K562 (cell line): Measurements from ENCODE around the gene CAPN14. TPM values are rescaled to one million over a fixed set of nuclear protein-coding genes. Genes with fewer than 3 reads are reported as not detected.

ENCODE experiments used
- ATAC-seq: fragments of 200-7000 bp; cut with Tn5 transposase; 3 replicates; pipeline ENCODE4 v1.9.1; 2020; ENCODE audit warnings: moderate library complexity
- BruUV-seq: library from RNA; stranded (reverse); fragments of 400-500 nt; replicated peaks from 2 replicates; lab custom pipeline; 2021; lab: Mats Ljungman, UMichigan
- CTCF ChIA-PET: fragments of 300-600 bp; formaldehyde crosslinking; extraction: SDS; loops from one replicate; lab custom pipeline; 2021; ENCODE audit warnings: low intra/inter-chr PET ratio; lab: Yijun Ruan, JAX
- POLR2A ChIA-PET: fragments of 300-600, 350-650 bp; sonication (Branson Sonifier 250); formaldehyde crosslinking; extraction: SDS; loops from one replicate; lab custom pipeline; 2021; ENCODE audit warnings: antibody characterized with exemption, inconsistent platforms; lab: Yijun Ruan, JAX
- DNase-seq, 4 experiments: peaks; one replicate each; pipeline versions ENCODE4 v3.0.0 to v3.0.0-alpha.2; 2011 to 2018; ENCODE audit warnings: low spot score in 3 of 4, mixed read lengths in 3 of 4; ENCODE audit errors: extremely low read depth in 1 of 4
- FAIRE-seq: peaks from 2 replicates; lab custom pipeline; 2011; peaks lifted over from hg19 to GRCh38; lab: Jason Lieb, UNC
- H2AFZ ChIP-seq: 2 replicates; pipeline ENCODE4 v1.6.0; 2011; ENCODE audit warnings: low read depth, low read length, control low read depth, inconsistent platforms
- H3K27ac ChIP-seq: fragments of 200-600 bp; 3 replicates; pipeline ENCODE4 v1.8.0; 2011; ENCODE audit warnings: low read depth, mild to moderate bottlenecking, control low read depth, inconsistent platforms, low read length, moderate library complexity, mixed read lengths; ENCODE audit errors: extremely low read depth
- H3K27me3 ChIP-seq, 2 experiments: fragments of 300-600 bp in 1 of 2; 2 replicates in 1 of 2; 3 replicates in 1 of 2; pipeline versions ENCODE4 v1.6.0 to v1.8.0; 2011; ENCODE audit warnings: inconsistent platforms in 2 of 2, low read length in 2 of 2, mild to moderate bottlenecking in 1 of 2, mixed read lengths in 1 of 2, moderate library complexity in 1 of 2; ENCODE audit not compliant: control insufficient read depth in 2 of 2, insufficient read depth in 2 of 2
- H3K36me3 ChIP-seq: fragments of 300-600 bp; 3 replicates; pipeline ENCODE4 v1.8.0; 2011; ENCODE audit warnings: mild to moderate bottlenecking, low read length, inconsistent platforms; ENCODE audit not compliant: control insufficient read depth, insufficient read depth
- H3K4me1 ChIP-seq, 2 experiments: fragments of 200-600 bp in 1 of 2; replicated peaks in 1 of 2; 2 replicates in 1 of 2; 3 replicates in 1 of 2; pipeline versions ENCODE4 v1.5.1 to v1.8.0; 2011; ENCODE audit warnings: inconsistent platforms in 2 of 2, low read length in 2 of 2, mild to moderate bottlenecking in 1 of 2, mixed read lengths in 1 of 2, moderate library complexity in 1 of 2; ENCODE audit not compliant: control insufficient read depth in 2 of 2, insufficient read depth in 2 of 2
- H3K4me2 ChIP-seq: 2 replicates; pipeline ENCODE4 v1.6.1; 2011; ENCODE audit warnings: low read length, control low read depth, inconsistent platforms, mixed read lengths; ENCODE audit not compliant: insufficient read depth
- H3K4me3 ChIP-seq: fragments of 200-600 bp; sonication (generic), shearing (Covaris generic); 2 replicates; pipeline ENCODE4 v1.5.1; 2016; ENCODE audit warnings: control low read depth, inconsistent platforms
- H3K79me2 ChIP-seq: fragments of 200-600 bp; 3 replicates; pipeline ENCODE4 v1.8.0; 2011; ENCODE audit warnings: low read length, inconsistent platforms; ENCODE audit not compliant: control insufficient read depth, insufficient read depth
- H3K9ac ChIP-seq, 2 experiments: 2 replicates each; pipeline versions ENCODE4 v1.6.0 to v1.6.1; 2011; ENCODE audit warnings: low read depth in 2 of 2, low read length in 2 of 2, control low read depth in 1 of 2, inconsistent platforms in 1 of 2, mild to moderate bottlenecking in 1 of 2, mixed read lengths in 1 of 2; ENCODE audit not compliant: insufficient read depth in 1 of 2
- H3K9me1 ChIP-seq: one replicate; pipeline ENCODE4 v1.6.0; 2011; ENCODE audit warnings: inconsistent platforms, mild to moderate bottlenecking, low read length, moderate library complexity; ENCODE audit not compliant: control insufficient read depth, insufficient read depth
- H3K9me3 ChIP-seq: replicated peaks from 2 replicates; pipeline ENCODE4 v1.5.1; 2011; ENCODE audit warnings: low read depth, low read length, inconsistent platforms; ENCODE audit not compliant: control insufficient read depth, insufficient read depth
- H4K20me1 ChIP-seq: replicated peaks from 2 replicates; pipeline ENCODE4 v1.6.1; 2011; ENCODE audit warnings: low read length, inconsistent platforms, mixed read lengths; ENCODE audit not compliant: control insufficient read depth, insufficient read depth
- ESRRB ChIP-seq: fragments of 250-450 bp; sonication (Bioruptor Pico); IDR thresholded peaks from 2 replicates; pipeline ENCODE4 v1.5.0; 2020; ENCODE audit warnings: mild to moderate bottlenecking, moderate library complexity, borderline replicate concordance
- ETS2 ChIP-seq: IDR thresholded peaks from 2 replicates; pipeline ENCODE4 v1.6.1; 2016; ENCODE audit warnings: borderline replicate concordance, missing genetic modification characterization, mild to moderate bottlenecking, moderate library complexity, missing compliant biosample characterization; ENCODE audit not compliant: poor library complexity, severe bottlenecking
- FOXM1 ChIP-seq, 2 experiments: fragments of 450-650 bp in 1 of 2; sonication (generic) in 1 of 2; formaldehyde crosslinking in 1 of 2; IDR thresholded peaks; 2 replicates each; pipeline versions ENCODE4 v1.6.1 to v1.9.0; 2017 to 2022; ENCODE audit warnings: low read depth in 2 of 2, mild to moderate bottlenecking in 2 of 2, missing genetic modification reagents in 1 of 2, moderate library complexity in 1 of 2
- SREBF1 ChIP-seq: fragments of 150-350 bp; IDR thresholded peaks from 2 replicates; pipeline ENCODE4 v1.6.1; 2014; ENCODE audit warnings: antibody characterized with exemption, low read depth, low read length, borderline replicate concordance
- TCF7 ChIP-seq: sonication (generic); IDR thresholded peaks from 2 replicates; pipeline ENCODE4 v1.6.1; 2016; ENCODE audit warnings: antibody characterized with exemption, borderline replicate concordance
- TCFL5 ChIP-seq: fragments of 250-450 bp; sonication (Bioruptor Pico); conservative IDR thresholded peaks from 2 replicates; pipeline ENCODE4 v1.6.1; 2021; ENCODE audit warnings: mild to moderate bottlenecking, moderate library complexity, matching md5 sums
- ZNF551 ChIP-seq: fragments of 250-450 bp; sonication (Bioruptor Pico); IDR thresholded peaks from 2 replicates; pipeline ENCODE4 v1.5.0; 2021; ENCODE audit warnings: mild to moderate bottlenecking, moderate library complexity
- ZNF76 ChIP-seq: fragments of 250-450 bp; sonication (Bioruptor Pico); IDR thresholded peaks from 2 replicates; pipeline ENCODE4 v1.4.0; 2020; ENCODE audit warnings: mild to moderate bottlenecking, moderate library complexity, borderline replicate concordance
- WGBS: fragments of 100-300 bp; shearing (Covaris generic); methylation state at CpG from one replicate; pipeline ENCODE4 v1.1.6; 2016; ENCODE audit warnings: low coverage, mixed read lengths; ENCODE audit not compliant: insufficient coverage; ENCODE audit errors: missing lambda C conversion rate; 5-methylcytosine and 5-hydroxymethylcytosine counted together
- in situ Hi-C: fragments of 300-500 bp; cut with MboI; formaldehyde crosslinking; loops from 4 replicates; pipeline ENCODE4 v1.15.0; 2018; ENCODE audit warnings: inconsistent platforms, mixed read lengths
- intact Hi-C: fragments of 100-400 bp; cut with micrococcal nuclease; formaldehyde crosslinking; loops from 2 replicates; pipeline ENCODE4 v1.14.2; 2022
- polyA plus RNA-seq, 8 experiments: library from polyadenylated mRNA; depleted of rRNA in 4 of 8; stranded (reverse) in 5 of 8; unstranded in 3 of 8; fragments of >200 nt; fragmentation: Nextera tagmentation in 2 of 8; fragmentation: Illumina TruSeq in 1 of 8; extraction: Ambion mirVana in 2 of 8; extraction: Trizol in 1 of 8; gene quantifications; 2 replicates each; pipeline versions ENCODE4 v1.2.1 to v1.2.3, GENCODE V29; 2011 to 2014; ENCODE audit warnings: inconsistent platforms in 1 of 8, missing spikeins in 1 of 8
- total RNA-seq, 7 experiments: library from RNA; depleted of rRNA in 6 of 7; stranded (reverse); fragments of >200 nt in 6 of 7; fragmentation: Illumina TruSeq in 2 of 7; extraction: Trizol in 2 of 7; gene quantifications; 2 replicates each; pipeline versions ENCODE4 v1.2.1 to v1.2.3, GENCODE V29; 2011 to 2021; ENCODE audit warnings: low replicate concordance in 1 of 7
- TF ChIP-seq, protein P1 (sequence below): IDR thresholded peaks from 3 replicates; pipeline ENCODE4 v1.6.1; 2011; ENCODE audit warnings: borderline replicate concordance, mild to moderate bottlenecking, moderate library complexity; ENCODE audit not compliant: insufficient read length; ENCODE audit errors: extremely low read depth
- TF ChIP-seq, protein P2 (sequence below): sonication (generic); formaldehyde crosslinking; IDR thresholded peaks from 2 replicates; pipeline ENCODE4 v1.5.0; 2020; ENCODE audit warnings: missing genetic modification reagents
- TF ChIP-seq, protein P3 (sequence below): conservative IDR thresholded peaks from 2 replicates; pipeline ENCODE4 v1.6.1; 2011; ENCODE audit warnings: low read depth, mild to moderate bottlenecking, low read length; ENCODE audit not compliant: control insufficient read depth

Gene CAPN14
- total and polyA plus RNA-seq, 9 of the 15 experiments (the other 6 are each of a cell fraction or from before 2014, with no cell fraction given): not detected

DNA sequence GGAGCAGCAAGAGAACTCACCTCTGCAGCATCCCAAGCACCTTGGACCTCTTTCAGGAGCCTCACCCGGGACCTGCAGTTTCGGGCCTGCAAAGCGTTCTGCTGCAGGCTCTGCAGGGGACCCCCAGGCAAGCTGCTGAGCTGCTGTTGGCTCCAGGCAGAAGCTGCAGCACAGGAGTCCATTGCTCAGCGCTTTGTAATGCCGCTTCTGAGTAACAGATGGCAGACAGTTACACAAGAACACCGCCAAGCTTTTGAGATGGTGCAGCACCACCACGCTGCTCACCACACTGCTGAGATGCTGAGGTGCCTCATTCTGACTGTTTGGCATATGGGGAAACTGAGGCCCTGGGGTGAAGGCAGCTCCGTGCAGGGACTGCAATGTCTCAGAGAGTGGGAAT, 77.2 kb downstream of the CAPN14 start:
- peaks cover 0 to 35% of the 10 kb centered on the region in 2 experiments; a peak in 4 of 5 replicates for H3K27me3 ChIP-seq
- ChIA-PET CTCF (no interaction called here), POLR2A (no interaction called here)
- H3K36me3 ChIP-seq: no peaks in the 10 kb centered on the region
- WGBS: 0% methylated on average over 8 of the region's 8 CpGs
- intact Hi-C loops: no loop called here
- H3K4me2 ChIP-seq: no peak overlapping the region
- no TSS peak for BruUV-seq
- in situ Hi-C loops: no loop called here
- FAIRE-seq (no peak), DNase-seq (no peak), ATAC-seq (no peak)
- no peak for TF ChIP-seq SREBF1
- no peak for TF ChIP-seq TCF7
- no peak for TF ChIP-seq ZNF76 (CRISPR knock-in tag)
- TF ChIP-seq ETS2 (tag): no peak
- TF ChIP-seq ESRRB (CRISPR knock-in tag): no peak
- TF ChIP-seq, protein P1, sequence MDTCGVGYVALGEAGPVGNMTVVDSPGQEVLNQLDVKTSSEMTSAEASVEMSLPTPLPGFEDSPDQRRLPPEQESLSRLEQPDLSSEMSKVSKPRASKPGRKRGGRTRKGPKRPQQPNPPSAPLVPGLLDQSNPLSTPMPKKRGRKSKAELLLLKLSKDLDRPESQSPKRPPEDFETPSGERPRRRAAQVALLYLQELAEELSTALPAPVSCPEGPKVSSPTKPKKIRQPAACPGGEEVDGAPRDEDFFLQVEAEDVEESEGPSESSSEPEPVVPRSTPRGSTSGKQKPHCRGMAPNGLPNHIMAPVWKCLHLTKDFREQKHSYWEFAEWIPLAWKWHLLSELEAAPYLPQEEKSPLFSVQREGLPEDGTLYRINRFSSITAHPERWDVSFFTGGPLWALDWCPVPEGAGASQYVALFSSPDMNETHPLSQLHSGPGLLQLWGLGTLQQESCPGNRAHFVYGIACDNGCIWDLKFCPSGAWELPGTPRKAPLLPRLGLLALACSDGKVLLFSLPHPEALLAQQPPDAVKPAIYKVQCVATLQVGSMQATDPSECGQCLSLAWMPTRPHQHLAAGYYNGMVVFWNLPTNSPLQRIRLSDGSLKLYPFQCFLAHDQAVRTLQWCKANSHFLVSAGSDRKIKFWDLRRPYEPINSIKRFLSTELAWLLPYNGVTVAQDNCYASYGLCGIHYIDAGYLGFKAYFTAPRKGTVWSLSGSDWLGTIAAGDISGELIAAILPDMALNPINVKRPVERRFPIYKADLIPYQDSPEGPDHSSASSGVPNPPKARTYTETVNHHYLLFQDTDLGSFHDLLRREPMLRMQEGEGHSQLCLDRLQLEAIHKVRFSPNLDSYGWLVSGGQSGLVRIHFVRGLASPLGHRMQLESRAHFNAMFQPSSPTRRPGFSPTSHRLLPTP: no peak
- no peak for TF ChIP-seq ZNF551 (CRISPR knock-in tag)
- TF ChIP-seq, protein P2, sequence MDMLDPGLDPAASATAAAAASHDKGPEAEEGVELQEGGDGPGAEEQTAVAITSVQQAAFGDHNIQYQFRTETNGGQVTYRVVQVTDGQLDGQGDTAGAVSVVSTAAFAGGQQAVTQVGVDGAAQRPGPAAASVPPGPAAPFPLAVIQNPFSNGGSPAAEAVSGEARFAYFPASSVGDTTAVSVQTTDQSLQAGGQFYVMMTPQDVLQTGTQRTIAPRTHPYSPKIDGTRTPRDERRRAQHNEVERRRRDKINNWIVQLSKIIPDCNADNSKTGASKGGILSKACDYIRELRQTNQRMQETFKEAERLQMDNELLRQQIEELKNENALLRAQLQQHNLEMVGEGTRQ (CRISPR knock-in tag): no peak
- TF ChIP-seq, protein P3, sequence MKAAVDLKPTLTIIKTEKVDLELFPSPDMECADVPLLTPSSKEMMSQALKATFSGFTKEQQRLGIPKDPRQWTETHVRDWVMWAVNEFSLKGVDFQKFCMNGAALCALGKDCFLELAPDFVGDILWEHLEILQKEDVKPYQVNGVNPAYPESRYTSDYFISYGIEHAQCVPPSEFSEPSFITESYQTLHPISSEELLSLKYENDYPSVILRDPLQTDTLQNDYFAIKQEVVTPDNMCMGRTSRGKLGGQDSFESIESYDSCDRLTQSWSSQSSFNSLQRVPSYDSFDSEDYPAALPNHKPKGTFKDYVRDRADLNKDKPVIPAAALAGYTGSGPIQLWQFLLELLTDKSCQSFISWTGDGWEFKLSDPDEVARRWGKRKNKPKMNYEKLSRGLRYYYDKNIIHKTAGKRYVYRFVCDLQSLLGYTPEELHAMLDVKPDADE: no peak
- no peak for TF ChIP-seq TCFL5 (CRISPR knock-in tag)
- no peak for TF ChIP-seq FOXM1 (IDR thresholded peaks at IDR 0.05; ENCODE audit: low read depth)
- no peak for TF ChIP-seq FOXM1 (CRISPR knock-in tag; IDR thresholded peaks at IDR 0.05; ENCODE audit: low read depth)
- no peaks in the 10 kb centered on the region; a peak in 1 of 5 replicates for H3K4me1 ChIP-seq
- H3K9me3 ChIP-seq: no peaks in the 10 kb centered on the region
- no peak overlapping the region for H2AFZ ChIP-seq
- H4K20me1 ChIP-seq: no peaks in the 10 kb centered on the region
- no peaks in the 10 kb centered on the region for H3K79me2 ChIP-seq
- H3K27ac ChIP-seq: no peak overlapping the region
- no peaks in the 10 kb centered on the region for H3K9me1 ChIP-seq
- H3K9ac ChIP-seq: no peak overlapping the region
- H3K4me3 ChIP-seq: no peak overlapping the region
